HepG2 (cell line): Measurements from ENCODE around the gene MRPS14. TPM values are rescaled to one million over a fixed set of nuclear protein-coding genes. Genes with fewer than 3 reads are reported as not detected.
A peak's percentile ranks its signal among the peaks of the same experiment; 100 is the strongest.

Experiments
- AGO1 ChIP-seq: fragments of 200-400 bp; formaldehyde crosslinking; IDR thresholded peaks from 2 replicates; pipeline ENCODE4 v1.6.1; 2017; ENCODE audit warnings: mild to moderate bottlenecking, low read depth, low read length, moderate library complexity; ENCODE audit not compliant: poor library complexity, severe bottlenecking
- CCDC6 ChIP-seq: sonication (generic); formaldehyde crosslinking; IDR thresholded peaks from 2 replicates; pipeline ENCODE4 v1.8.1; 2022; ENCODE audit warnings: mild to moderate bottlenecking, missing genetic modification reagents, moderate library complexity
- E2F5 ChIP-seq: sonication (generic); formaldehyde crosslinking; conservative IDR thresholded peaks from 2 replicates; pipeline ENCODE4 v1.4.0; 2020; ENCODE audit warnings: missing genetic modification reagents
- FOSL1 ChIP-seq: sonication (generic); formaldehyde crosslinking; IDR thresholded peaks from 2 replicates; pipeline ENCODE4 v1.9.0; 2021; ENCODE audit warnings: missing genetic modification reagents, borderline replicate concordance
- MXD3 ChIP-seq: IDR thresholded peaks from 2 replicates; pipeline ENCODE4 v1.6.1; 2016; ENCODE audit warnings: mild to moderate bottlenecking, missing biosample characterization, missing genetic modification reagents
- MYPOP ChIP-seq: sonication (generic); formaldehyde crosslinking; IDR thresholded peaks from 2 replicates; pipeline ENCODE4 v1.8.1; 2023; ENCODE audit warnings: mild to moderate bottlenecking, moderate library complexity, missing genetic modification reagents
- NCOA1 ChIP-seq: sonication (generic); formaldehyde crosslinking; IDR thresholded peaks from 2 replicates; pipeline ENCODE4 v1.9.0; 2021; ENCODE audit warnings: missing genetic modification reagents
- NFE2 ChIP-seq: sonication (generic); formaldehyde crosslinking; IDR thresholded peaks from 2 replicates; pipeline ENCODE4 v1.4.0; 2020; ENCODE audit warnings: missing genetic modification reagents
- RAD21 ChIP-seq: fragments of 450-650 bp; formaldehyde crosslinking; IDR thresholded peaks from 2 replicates; pipeline ENCODE4 v1.5.0; 2020; ENCODE audit warnings: mild to moderate bottlenecking
- SMARCE1 ChIP-seq: fragments of 450-650 bp; IDR thresholded peaks from 2 replicates; pipeline ENCODE4 v1.6.1; 2017; ENCODE audit warnings: borderline replicate concordance
- SRSF4 ChIP-seq: fragments of 200-400 bp; formaldehyde crosslinking; IDR thresholded peaks from one replicate; pipeline ENCODE4 v1.6.1; 2018; ENCODE audit warnings: mild to moderate bottlenecking, low read depth, low read length, moderate library complexity; ENCODE audit not compliant: poor library complexity, severe bottlenecking
- TRIM24 ChIP-seq: sonication (generic); formaldehyde crosslinking; IDR thresholded peaks from 2 replicates; pipeline ENCODE4 v1.8.0; 2022; ENCODE audit warnings: mild to moderate bottlenecking, missing genetic modification reagents
- XRCC5 ChIP-seq: fragments of 200-400 bp; formaldehyde crosslinking; optimal IDR thresholded peaks from 2 replicates; pipeline ENCODE3; 2017; ENCODE audit warnings: mild to moderate bottlenecking, low read length
- ZFX ChIP-seq: sonication (generic); formaldehyde crosslinking; IDR thresholded peaks from 2 replicates; pipeline ENCODE4 v1.4.0; 2020; ENCODE audit warnings: mild to moderate bottlenecking, low read depth, missing genetic modification reagents, moderate library complexity
- ZNF138 ChIP-seq: sonication (generic); formaldehyde crosslinking; IDR thresholded peaks from 2 replicates; pipeline ENCODE4 v1.5.0; 2020; ENCODE audit warnings: mild to moderate bottlenecking, low read depth, missing genetic modification reagents
- ZNF276 ChIP-seq: sonication (generic); formaldehyde crosslinking; IDR thresholded peaks from 2 replicates; pipeline ENCODE4 v1.4.0; 2020; ENCODE audit warnings: mild to moderate bottlenecking, low read depth, missing genetic modification reagents
- ZNF546 ChIP-seq: sonication (generic); formaldehyde crosslinking; conservative IDR thresholded peaks from 2 replicates; pipeline ENCODE4 v1.8.1; 2023; ENCODE audit warnings: mild to moderate bottlenecking, missing genetic modification reagents
- ZNF562 ChIP-seq: sonication (generic); formaldehyde crosslinking; IDR thresholded peaks from 2 replicates; pipeline ENCODE4 v1.8.0; 2022; ENCODE audit warnings: missing genetic modification reagents, borderline replicate concordance
- ZNF563 ChIP-seq: sonication (generic); formaldehyde crosslinking; IDR thresholded peaks from 2 replicates; pipeline ENCODE4 v1.8.0; 2022; ENCODE audit warnings: mild to moderate bottlenecking, moderate library complexity, missing genetic modification reagents
- ZNF567 ChIP-seq: sonication (generic); formaldehyde crosslinking; IDR thresholded peaks from 2 replicates; pipeline ENCODE4 v1.8.1; 2023; ENCODE audit warnings: mild to moderate bottlenecking, missing genetic modification reagents, borderline replicate concordance
- ZNF670 ChIP-seq: sonication (generic); formaldehyde crosslinking; IDR thresholded peaks from 2 replicates; pipeline ENCODE4 v1.8.0; 2022; ENCODE audit warnings: mild to moderate bottlenecking, missing genetic modification reagents, borderline replicate concordance
- ZNF776 ChIP-seq: sonication (generic); formaldehyde crosslinking; IDR thresholded peaks from 2 replicates; pipeline ENCODE4 v1.4.0; 2020; ENCODE audit warnings: mild to moderate bottlenecking, missing genetic modification reagents
- ZSCAN22 ChIP-seq: sonication (generic); formaldehyde crosslinking; IDR thresholded peaks from 2 replicates; pipeline ENCODE4 v1.4.0; 2020; ENCODE audit warnings: mild to moderate bottlenecking, missing genetic modification reagents
- ZSCAN25 ChIP-seq: sonication (generic); formaldehyde crosslinking; IDR thresholded peaks from 2 replicates; pipeline ENCODE4 v1.8.0; 2022; ENCODE audit warnings: mild to moderate bottlenecking, missing genetic modification reagents
- ZSCAN29 ChIP-seq: sonication (generic); formaldehyde crosslinking; conservative IDR thresholded peaks from 2 replicates; pipeline ENCODE4 v1.4.0; 2020; ENCODE audit warnings: mild to moderate bottlenecking, missing genetic modification reagents
- ZSCAN31 ChIP-seq: sonication (generic); formaldehyde crosslinking; IDR thresholded peaks from 2 replicates; pipeline ENCODE4 v1.5.0; 2020; ENCODE audit warnings: low read depth, mild to moderate bottlenecking, missing genetic modification reagents
- polyA plus RNA-seq, 8 experiments: library from polyadenylated mRNA; depleted of rRNA in 3 of 8; stranded (reverse) in 7 of 8; unstranded in 1 of 8; fragments of >200 nt; fragmentation: Illumina TruSeq in 4 of 8; extraction: Trizol in 4 of 8; gene quantifications; 2 replicates each; pipeline versions ENCODE4 v1.2.1 to v1.2.3, GENCODE V29; 2011 to 2016; ENCODE audit warnings: low read depth in 4 of 8, missing spikeins in 1 of 8, mixed read lengths in 1 of 8; ENCODE audit not compliant: insufficient read depth in 1 of 8
- total RNA-seq, 5 experiments: library from RNA; depleted of rRNA; stranded (reverse); fragments of >200 nt; fragmentation: Illumina TruSeq; extraction: Trizol; gene quantifications; 2 replicates each; pipeline ENCODE4 v1.2.3, GENCODE V29; 2016; ENCODE audit warnings: low read depth in 1 of 5

The MRPS14 gene
- total and polyA plus RNA-seq, 2 of the 13 experiments (the other 11 are each of a cell fraction or from before 2014, with no cell fraction given) = 36.6 to 43.2 TPM

GRCh38 chr1:174999936-175000696 is 23.1 kb downstream of the MRPS14 start, which contains the start of gene CACYBP (continued):
- TF ChIP-seq ZNF276 (CRISPR knock-in tag) (peak; percentile 49; the same call in 1 of the 2 replicates), SRSF4 (no peak), ZNF567 (CRISPR knock-in tag) (peak; percentile 16; the same call in 1 of the 2 replicates), E2F5 (CRISPR knock-in tag) (peak; percentile 79), ZNF138 (CRISPR knock-in tag) (peak; percentile 92), MYPOP (CRISPR knock-in tag) (peak; percentile 96), NFE2 (CRISPR knock-in tag) (no peak), RAD21 (peak; percentile 44), FOSL1 (CRISPR knock-in tag) (0 out of 2 replicates have a peak, but pooled peaks have one; percentile 28), AGO1 (peak; percentile 95), ZNF776 (0 out of 2 replicates have a peak, but pooled peaks have one; percentile 34), ZSCAN25 (peak; percentile 55; the same call in 1 of the 2 replicates), SMARCE1 (no peak), XRCC5 (peak; percentile 29), ZNF563 (CRISPR knock-in tag) (peak; percentile 87; the same call in 1 of the 2 replicates), TRIM24 (CRISPR knock-in tag) (no peak), ZNF562 (CRISPR knock-in tag) (no peak), ZSCAN29 (CRISPR knock-in tag) (0 out of 2 replicates have a peak, but pooled peaks have one; percentile 78), CCDC6 (peak; percentile 85; the same call in 1 of the 2 replicates), ZSCAN22 (CRISPR knock-in tag) (peak; percentile 81; the same call in 1 of the 2 replicates), NCOA1 (0 out of 2 replicates have a peak, but pooled peaks have one; percentile 42), ZNF670 (CRISPR knock-in tag) (peak; percentile 70; the same call in 1 of the 2 replicates), ZFX (CRISPR knock-in tag) (peak; percentile 43; the same call in 1 of the 2 replicates), ZNF546 (CRISPR knock-in tag) (peak; percentile 93), ZSCAN31 (CRISPR knock-in tag) (peak; percentile 84), MXD3 (CRISPR knock-in tag) (peak; percentile 80)
